Bronchial epithelial cell (primary cell): Measurements from ENCODE around the gene LIPG. TPM values are rescaled to one million over a fixed set of nuclear protein-coding genes. Genes with fewer than 3 reads are reported as not detected.
A peak's percentile ranks its signal among the peaks of the same experiment; 100 is the strongest.

Source experiments
- DNase-seq: peaks from one replicate; pipeline ENCODE4 v3.0.0-alpha.2; 2010; ENCODE audit warnings: low read depth
- FAIRE-seq: peaks from 2 replicates; lab custom pipeline; 2011; peaks lifted over from hg19 to GRCh38; lab: Jason Lieb, UNC
- H3K27me3 ChIP-seq: 2 replicates; pipeline ENCODE4 v1.5.1; 2011; ENCODE audit warnings: low read length; ENCODE audit not compliant: control insufficient read depth, insufficient read depth
- H3K36me3 ChIP-seq: 2 replicates; pipeline ENCODE4 v1.5.1; 2011; ENCODE audit warnings: low read length; ENCODE audit not compliant: control insufficient read depth, insufficient read depth
- H3K4me3 ChIP-seq: 2 replicates; pipeline ENCODE4 v1.5.1; 2011; ENCODE audit warnings: mild to moderate bottlenecking, low read depth, low read length, control low read depth
- total RNA-seq: library from RNA; depleted of rRNA; stranded (reverse); fragments of >200 nt; gene quantifications from 2 replicates; pipeline ENCODE4 v1.2.1, GENCODE V29; 2014
- TF ChIP-seq, protein P1 (sequence below): IDR thresholded peaks from 2 replicates; pipeline ENCODE4 v1.5.1; 2011; ENCODE audit warnings: mild to moderate bottlenecking, moderate library complexity, low read length, control low read depth, inconsistent platforms; ENCODE audit not compliant: insufficient read depth, severe bottlenecking

LIPG gene
- total RNA-seq, 1 donor from 2014 or later, result 9.5 TPM

DNA sequence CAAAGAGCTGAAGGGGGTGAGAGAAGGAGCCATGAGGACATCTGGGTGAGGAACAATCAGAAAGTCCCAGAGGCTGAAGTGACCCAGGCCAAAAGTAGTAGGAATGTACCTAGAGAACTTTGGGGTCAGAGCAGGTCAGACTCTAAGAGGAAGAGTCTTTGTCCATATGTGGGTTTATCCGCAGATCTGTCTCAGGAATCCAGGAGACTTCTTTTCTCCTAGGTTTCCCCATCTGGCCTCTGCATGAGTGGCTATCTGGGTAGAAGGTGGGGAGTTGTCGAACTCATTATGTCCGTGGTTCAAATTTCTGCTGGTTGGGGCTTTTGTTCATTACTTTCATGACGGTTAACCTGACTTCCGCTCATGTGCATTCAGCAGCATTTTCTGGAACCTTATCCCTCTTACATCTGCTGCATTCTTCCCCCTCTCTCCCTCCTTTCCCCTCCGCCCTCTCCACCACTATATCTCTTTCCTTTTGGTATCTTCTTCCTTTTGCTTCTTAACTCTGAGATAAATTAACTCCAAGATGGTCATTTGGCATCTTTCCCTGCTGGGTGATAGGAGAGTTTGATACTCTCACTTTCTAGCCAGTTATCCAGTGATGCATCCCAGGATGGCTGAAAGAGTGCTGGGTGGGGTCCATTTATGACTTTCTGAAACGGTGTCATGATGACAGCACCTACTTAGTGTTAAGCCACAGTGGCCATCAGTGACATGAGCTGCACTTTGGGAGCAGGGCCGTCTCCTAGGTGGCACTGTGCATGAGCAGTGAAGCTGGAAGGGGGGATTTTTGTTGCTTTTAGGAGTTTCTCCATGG, 2.1 kb downstream of the LIPG start:
- TF ChIP-seq, protein P1, sequence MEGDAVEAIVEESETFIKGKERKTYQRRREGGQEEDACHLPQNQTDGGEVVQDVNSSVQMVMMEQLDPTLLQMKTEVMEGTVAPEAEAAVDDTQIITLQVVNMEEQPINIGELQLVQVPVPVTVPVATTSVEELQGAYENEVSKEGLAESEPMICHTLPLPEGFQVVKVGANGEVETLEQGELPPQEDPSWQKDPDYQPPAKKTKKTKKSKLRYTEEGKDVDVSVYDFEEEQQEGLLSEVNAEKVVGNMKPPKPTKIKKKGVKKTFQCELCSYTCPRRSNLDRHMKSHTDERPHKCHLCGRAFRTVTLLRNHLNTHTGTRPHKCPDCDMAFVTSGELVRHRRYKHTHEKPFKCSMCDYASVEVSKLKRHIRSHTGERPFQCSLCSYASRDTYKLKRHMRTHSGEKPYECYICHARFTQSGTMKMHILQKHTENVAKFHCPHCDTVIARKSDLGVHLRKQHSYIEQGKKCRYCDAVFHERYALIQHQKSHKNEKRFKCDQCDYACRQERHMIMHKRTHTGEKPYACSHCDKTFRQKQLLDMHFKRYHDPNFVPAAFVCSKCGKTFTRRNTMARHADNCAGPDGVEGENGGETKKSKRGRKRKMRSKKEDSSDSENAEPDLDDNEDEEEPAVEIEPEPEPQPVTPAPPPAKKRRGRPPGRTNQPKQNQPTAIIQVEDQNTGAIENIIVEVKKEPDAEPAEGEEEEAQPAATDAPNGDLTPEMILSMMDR, result no peak
- H3K36me3 ChIP-seq, result peaks cover 6% of the 10 kb centered on the region
- DNase-seq, result no peak

DNA sequence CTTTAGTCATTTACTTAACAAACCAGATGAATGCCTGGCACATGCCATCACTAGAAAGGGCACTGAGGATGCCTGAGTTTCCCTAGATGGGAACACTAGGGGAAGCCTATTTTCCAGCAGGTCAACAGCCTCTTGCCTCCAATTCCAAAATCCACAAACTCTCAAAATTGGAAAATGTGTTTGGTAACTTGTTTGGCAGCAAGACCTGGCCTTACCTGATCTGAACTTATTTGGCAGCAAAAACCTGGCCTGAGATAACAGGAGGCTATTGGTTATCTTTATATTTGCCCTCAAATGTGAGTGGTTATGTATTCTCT, 2.6 kb downstream of the LIPG start:
- TF ChIP-seq, protein P1, result no peak
- no peak for DNase-seq
- Histone ChIP-seq H3K4me3 (no peak overlapping the region), H3K36me3 (peaks cover 7% of the 10 kb centered on the region), H3K27me3 (no peaks in the 10 kb centered on the region)
- FAIRE-seq, result no peak

More for the DNA sequence above, 2.1 kb downstream of the LIPG start:
- Histone ChIP-seq H3K4me3 (peak overlapping the region; percentile 5), H3K27me3 (no peaks in the 10 kb centered on the region)
- no peak for FAIRE-seq

DNA sequence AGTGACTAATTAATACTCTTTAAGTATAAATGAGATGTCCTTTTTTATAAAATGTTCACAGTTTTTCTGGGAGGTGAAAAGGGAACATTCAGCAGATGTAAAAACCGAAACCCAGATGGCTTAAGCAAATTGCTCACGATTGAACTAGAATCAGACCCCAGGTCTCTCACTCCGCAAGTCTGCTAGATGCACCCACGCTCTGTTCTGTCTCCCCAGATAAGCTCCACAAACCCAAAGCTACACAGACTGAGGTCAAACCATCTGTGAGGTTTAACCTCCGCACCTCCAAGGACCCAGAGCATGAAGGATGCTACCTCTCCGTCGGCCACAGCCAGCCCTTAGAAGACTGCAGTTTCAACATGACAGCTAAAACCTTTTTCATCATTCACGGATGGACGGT, 3.2 kb downstream of the LIPG start:
- Histone ChIP-seq H3K4me3 (no peak overlapping the region), H3K27me3 (no peaks in the 10 kb centered on the region), H3K36me3 (peaks cover 7% of the 10 kb centered on the region)
- DNase-seq, result no peak
- TF ChIP-seq, protein P1, result no peak
- FAIRE-seq, result no peak

DNA sequence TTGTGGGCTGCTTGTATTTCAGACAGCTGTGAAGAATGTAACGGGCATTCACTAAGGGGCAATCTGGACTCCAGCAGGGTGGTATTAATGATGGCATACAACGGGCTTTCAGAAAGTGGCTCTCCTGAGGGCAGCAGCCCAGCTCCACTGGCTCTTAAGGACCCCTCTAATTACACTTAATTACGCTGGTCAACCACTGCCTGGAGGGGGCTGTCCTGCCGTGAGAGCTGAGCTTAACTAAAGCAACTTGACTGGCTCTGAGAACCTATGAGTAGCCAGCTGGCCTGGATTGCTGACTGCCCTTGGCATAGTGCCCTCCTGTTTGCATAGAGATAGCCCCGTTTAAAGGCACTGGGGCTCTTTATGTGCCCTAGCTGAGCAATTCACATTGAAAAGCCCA, 3.8 kb downstream of the LIPG start:
- Histone ChIP-seq H3K27me3 (no peaks in the 10 kb centered on the region), H3K4me3 (no peak overlapping the region), H3K36me3 (peaks cover 7% of the 10 kb centered on the region)
- FAIRE-seq, result no peak
- no peak for DNase-seq
- TF ChIP-seq, protein P1, result no peak

DNA sequence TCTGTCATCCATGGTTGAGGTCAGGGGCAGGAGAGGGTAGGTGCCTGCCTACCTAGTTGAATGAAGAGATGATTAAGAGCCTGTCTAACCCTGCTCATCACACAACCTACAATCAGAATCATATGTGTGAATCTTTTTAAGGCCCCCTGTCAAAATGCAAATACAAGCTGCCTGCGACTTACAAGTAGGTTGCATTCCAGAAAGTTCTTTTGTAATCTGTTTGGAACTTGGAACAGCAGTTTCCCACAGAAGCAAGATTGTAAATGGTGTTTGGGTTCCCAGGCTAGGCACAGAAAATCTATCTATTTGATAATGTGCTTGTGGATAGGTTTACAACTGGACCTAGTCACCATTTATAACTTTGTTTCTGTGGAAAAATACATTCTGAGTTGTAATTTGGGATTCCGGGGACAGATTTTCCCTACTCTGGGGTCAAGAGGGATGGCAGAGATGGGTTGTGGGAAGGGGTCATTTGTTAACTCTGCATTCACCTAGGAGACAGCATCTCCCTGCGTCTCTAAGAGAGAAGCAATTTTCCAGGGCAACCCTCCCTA, 4.4 kb downstream of the LIPG start:
- TF ChIP-seq, protein P1, result no peak
- Histone ChIP-seq H3K4me3 (no peak overlapping the region), H3K36me3 (peaks cover 12% of the 10 kb centered on the region), H3K27me3 (no peaks in the 10 kb centered on the region)
- DNase-seq, result no peak
- FAIRE-seq, result no peak

DNA sequence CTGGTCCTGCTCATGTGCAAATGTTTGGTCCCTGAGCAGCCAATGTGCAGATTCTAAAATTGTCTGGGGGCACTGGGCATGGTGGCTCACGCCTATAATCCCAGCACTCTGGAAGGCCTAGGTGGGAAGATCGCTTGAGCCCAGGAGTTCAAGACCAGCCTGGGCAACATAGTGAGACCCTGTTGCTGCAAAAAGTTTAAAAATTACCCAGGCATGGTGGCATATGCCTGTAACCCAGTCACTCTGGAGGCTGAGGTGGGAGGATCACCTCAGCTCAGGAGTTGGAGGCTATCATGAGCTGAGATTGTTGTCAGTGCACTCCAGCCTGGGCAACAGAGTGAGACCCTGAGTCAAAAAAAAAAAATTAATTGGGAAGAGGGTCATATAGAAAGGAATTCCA, 5.1 kb downstream of the LIPG start:
- Histone ChIP-seq H3K27me3 (no peaks in the 10 kb centered on the region), H3K36me3 (peaks cover 17% of the 10 kb centered on the region), H3K4me3 (no peak overlapping the region)
- TF ChIP-seq, protein P1, result no peak
- FAIRE-seq (no peak), DNase-seq (no peak)
